NCI-H1930 (cell line): ENCODE data around the gene CP.

Source experiments
- DNase-seq, 2 experiments: peaks; one replicate each; lab custom pipeline; 2025; lab: John Stamatoyannopoulos, UW

Gene CP

GRCh38 chr3:149186219-149186618 lies 35.4 kb downstream of the CP start:
- no peak for DNase-seq

- DNase-seq, result no peak
Measured at GRCh38 chr3:149181182-149181581, 40.4 kb downstream of the CP start.

- no peak for DNase-seq
Measured at GRCh38 chr3:149180057-149180573, 41.5 kb downstream of the CP start.

- no peak for DNase-seq
Measured at GRCh38 chr3:149179220-149179619, 42.4 kb downstream of the CP start.

GRCh38 chr3:149177122-149177521 lies 44.5 kb downstream of the CP start:
- no peak for DNase-seq

- no peak for DNase-seq
Measured at GRCh38 chr3:149174901-149175300, 46.7 kb downstream of the CP start.

- no peak for DNase-seq
Measured at GRCh38 chr3:149170672-149171071, 51.0 kb downstream of the CP start.

- DNase-seq, result no peak
Measured at GRCh38 chr3:149167898-149168297, 53.7 kb downstream of the CP start.

GRCh38 chr3:149163066-149163465 lies 58.6 kb downstream of the CP start:
- no peak for DNase-seq

- DNase-seq, result no peak
Measured at GRCh38 chr3:149162007-149162406, 59.6 kb downstream of the CP start.

GRCh38 chr3:149160754-149161300 lies 60.8 kb downstream of the CP start:
- DNase-seq, result no peak

GRCh38 chr3:149153402-149153801 lies 68.2 kb downstream of the CP start:
- DNase-seq, result no peak

GRCh38 chr3:149152420-149152819 lies 69.2 kb downstream of the CP start:
- DNase-seq, result no peak

- no peak for DNase-seq
Measured at GRCh38 chr3:149151843-149152242, 69.8 kb downstream of the CP start.

GRCh38 chr3:149150436-149150835 lies 71.2 kb downstream of the CP start:
- DNase-seq, result no peak

- no peak for DNase-seq
Measured at GRCh38 chr3:149145974-149146373, 75.7 kb downstream of the CP start.

GRCh38 chr3:149145356-149145755 lies 76.3 kb downstream of the CP start:
- no peak for DNase-seq

GRCh38 chr3:149142682-149143081 lies 78.9 kb downstream of the CP start:
- DNase-seq, result no peak

- no peak for DNase-seq
Measured at GRCh38 chr3:149134575-149134974, 87.1 kb downstream of the CP start.

- DNase-seq, result no peak
Measured at GRCh38 chr3:149131589-149131988, 90.0 kb downstream of the CP start.

GRCh38 chr3:149129326-149130205 lies 92.1 kb downstream of the CP start, which contains the start of gene HPS3:
HPS3 (plus strand) TSS chr3:149129638; CDS start chr3:149129724, 86 bp downstream.
- DNase-seq, result peak; percentile 83 to 86

GRCh38 chr3:149128821-149129220 lies 92.8 kb downstream of the CP start:
- no peak for DNase-seq
